ENCODE data around the gene LRIT3.
A peak's percentile ranks its signal among the peaks of the same experiment; 100 is the strongest.

Gene LRIT3

DNA sequence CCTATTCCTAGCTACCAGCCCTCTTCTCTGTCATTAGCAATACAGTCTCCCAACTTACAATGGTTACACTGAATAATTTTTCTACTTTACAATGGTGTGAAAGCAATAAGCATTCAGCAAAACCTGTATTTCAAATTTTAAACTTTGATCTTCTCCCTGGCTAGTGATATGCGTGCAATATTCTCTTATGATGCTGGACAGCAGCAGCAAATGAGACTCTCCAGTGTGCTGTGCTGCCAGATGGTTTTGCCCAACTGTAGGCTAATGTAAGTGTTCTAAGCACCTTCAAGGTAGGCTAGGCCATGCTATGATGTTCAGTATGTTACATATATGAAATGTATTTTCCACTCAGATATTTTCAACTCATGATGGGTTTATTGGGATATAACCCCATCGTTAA is 38.3 kb upstream of the LRIT3 start:
- H3K36me3 ChIP-seq: no peaks in the 10 kb centered on the region
- no peak overlapping the region for H3K4me3 ChIP-seq (ENCODE audit: low read depth, low read length)
- DNase-seq: no peak
- no peaks in the 10 kb centered on the region for H3K27me3 ChIP-seq
- TF ChIP-seq, protein P1, sequence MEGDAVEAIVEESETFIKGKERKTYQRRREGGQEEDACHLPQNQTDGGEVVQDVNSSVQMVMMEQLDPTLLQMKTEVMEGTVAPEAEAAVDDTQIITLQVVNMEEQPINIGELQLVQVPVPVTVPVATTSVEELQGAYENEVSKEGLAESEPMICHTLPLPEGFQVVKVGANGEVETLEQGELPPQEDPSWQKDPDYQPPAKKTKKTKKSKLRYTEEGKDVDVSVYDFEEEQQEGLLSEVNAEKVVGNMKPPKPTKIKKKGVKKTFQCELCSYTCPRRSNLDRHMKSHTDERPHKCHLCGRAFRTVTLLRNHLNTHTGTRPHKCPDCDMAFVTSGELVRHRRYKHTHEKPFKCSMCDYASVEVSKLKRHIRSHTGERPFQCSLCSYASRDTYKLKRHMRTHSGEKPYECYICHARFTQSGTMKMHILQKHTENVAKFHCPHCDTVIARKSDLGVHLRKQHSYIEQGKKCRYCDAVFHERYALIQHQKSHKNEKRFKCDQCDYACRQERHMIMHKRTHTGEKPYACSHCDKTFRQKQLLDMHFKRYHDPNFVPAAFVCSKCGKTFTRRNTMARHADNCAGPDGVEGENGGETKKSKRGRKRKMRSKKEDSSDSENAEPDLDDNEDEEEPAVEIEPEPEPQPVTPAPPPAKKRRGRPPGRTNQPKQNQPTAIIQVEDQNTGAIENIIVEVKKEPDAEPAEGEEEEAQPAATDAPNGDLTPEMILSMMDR (IDR thresholded peaks at IDR 0.05; ENCODE audit: low read depth, low read length): no peak
- no peaks in the 10 kb centered on the region for H3K4me1 ChIP-seq
- no peaks in the 10 kb centered on the region for H3K9me3 ChIP-seq

DNA sequence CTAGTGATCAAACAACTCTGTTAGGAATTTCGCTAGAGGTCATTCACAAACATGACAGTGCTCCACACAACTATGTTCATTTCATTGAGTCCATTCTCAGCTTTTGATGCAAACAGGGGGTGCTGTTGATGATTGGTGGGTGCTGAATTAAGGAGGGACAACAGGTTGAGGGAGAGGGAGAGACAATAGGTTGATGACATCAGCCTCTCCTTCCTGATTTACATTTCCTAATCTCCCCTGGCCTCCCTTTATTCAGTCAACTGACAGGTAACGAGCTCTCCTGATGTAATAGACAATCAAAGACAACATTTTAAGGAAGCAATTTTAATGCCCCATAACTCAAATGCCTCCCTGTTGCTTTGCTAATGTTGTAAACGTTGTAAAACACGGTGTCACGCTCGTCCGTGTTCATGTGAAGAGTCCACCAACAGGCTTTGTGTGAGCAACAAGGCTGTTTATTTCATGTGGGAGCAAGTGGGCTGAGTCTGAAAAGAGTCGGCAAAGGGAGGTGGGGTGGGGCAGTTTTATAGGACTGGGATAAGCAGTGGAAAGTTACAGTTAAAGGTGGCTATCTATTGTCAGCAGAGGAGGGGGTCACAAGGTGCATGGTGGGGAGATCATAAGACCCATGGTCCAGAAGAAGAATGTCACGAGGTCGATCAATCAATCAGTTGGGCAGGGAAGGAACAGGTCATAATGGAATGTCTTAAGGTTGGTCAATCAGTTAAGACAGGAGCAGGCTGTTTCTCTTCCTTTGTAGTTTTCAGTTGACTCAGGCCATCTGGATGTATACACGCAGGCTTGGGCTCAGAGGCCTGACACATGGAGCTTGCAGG is 37.1 kb upstream of the LRIT3 start:
- no peak overlapping the region for H3K4me3 ChIP-seq (ENCODE audit: low read depth, low read length)
- no peak for DNase-seq
- no peaks in the 10 kb centered on the region for H3K27me3 ChIP-seq
- no peaks in the 10 kb centered on the region for H3K9me3 ChIP-seq
- H3K36me3 ChIP-seq: no peaks in the 10 kb centered on the region
- TF ChIP-seq, protein P1 (IDR thresholded peaks at IDR 0.05; ENCODE audit: low read depth, low read length): no peak
- H3K4me1 ChIP-seq: no peaks in the 10 kb centered on the region

DNA sequence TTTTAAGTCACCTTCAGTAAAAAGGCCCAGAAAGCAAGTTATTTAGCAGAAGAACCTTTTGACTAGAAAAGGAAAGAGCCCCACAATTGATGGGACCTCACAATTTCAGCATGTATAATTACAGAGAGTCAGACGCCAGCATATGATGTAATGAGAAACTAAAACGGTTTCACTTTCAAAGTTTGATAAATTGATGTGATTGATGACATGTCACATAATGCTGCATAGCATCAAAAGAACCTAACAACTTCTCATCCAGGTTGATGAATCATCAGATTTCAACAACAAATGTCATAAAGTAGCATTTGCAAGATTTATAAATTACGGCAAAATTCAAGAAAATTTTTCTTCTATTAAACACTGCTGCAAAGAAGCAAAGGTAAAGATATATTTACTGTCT is 36.2 kb upstream of the LRIT3 start:
- Histone ChIP-seq H3K4me3 (ENCODE audit: low read depth, low read length) (no peak overlapping the region), H3K4me1 (no peaks in the 10 kb centered on the region), H3K9me3 (no peaks in the 10 kb centered on the region), H3K36me3 (no peaks in the 10 kb centered on the region), H3K27me3 (no peaks in the 10 kb centered on the region)
- no peak for DNase-seq
- TF ChIP-seq, protein P1 (IDR thresholded peaks at IDR 0.05; ENCODE audit: low read depth, low read length): no peak

DNA sequence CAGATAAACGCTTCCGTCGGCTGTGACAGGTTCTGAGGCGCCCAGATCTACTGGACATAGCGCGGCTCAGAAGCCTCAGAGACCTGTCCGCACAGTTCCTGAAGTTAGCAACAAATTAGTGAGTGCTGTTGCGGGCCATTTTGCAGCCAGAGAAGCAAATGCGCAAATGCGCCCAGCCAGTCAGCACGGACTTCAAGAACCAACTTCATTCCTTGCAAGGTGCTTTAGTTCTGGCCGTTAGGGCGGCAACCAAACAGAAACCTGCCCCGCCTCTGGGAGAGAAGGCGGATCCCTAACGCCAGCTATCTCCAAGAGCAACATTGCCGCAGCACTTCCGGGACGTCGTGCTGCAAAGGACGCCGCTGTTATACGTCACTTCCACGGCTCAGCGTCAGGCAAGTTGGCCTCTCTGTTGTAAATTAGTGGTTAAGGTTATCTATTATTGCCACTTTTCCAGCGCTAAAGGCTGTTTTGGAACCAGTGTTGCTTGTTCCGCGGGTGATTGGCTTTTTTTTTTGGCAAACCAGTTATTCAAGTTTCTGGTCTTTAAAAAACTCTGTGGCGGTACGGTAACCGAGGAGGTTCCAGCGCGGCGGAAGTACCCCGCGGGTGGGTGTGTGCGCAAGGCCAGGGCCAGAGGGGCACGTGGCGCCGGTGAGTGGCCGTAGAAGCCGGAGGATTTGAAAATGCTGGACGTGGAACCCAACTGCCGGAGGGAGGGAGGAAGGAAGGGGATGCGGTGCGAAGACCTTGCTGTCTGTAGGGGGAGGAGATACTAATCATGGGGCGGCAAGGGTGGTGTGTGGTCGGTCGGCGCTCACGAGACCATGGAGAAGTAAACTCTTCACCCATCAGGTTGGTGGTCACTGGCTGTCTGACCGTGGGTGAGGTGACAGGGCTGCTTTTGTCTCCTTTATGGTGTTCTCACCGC is 32.5 kb upstream of the LRIT3 start, which contains the start of gene GAR1:
Gene GAR1, plus strand, starts transcription at position 612 of the 931 bp plus-strand sequence. CDS start 403 bp downstream, outside the sequence.
- H3K36me3 ChIP-seq: peaks cover 22% of the 10 kb centered on the region
- no peaks in the 10 kb centered on the region for H3K27me3 ChIP-seq
- TF ChIP-seq, protein P1 (IDR thresholded peaks at IDR 0.05; ENCODE audit: low read depth, low read length): no peak

DNA sequence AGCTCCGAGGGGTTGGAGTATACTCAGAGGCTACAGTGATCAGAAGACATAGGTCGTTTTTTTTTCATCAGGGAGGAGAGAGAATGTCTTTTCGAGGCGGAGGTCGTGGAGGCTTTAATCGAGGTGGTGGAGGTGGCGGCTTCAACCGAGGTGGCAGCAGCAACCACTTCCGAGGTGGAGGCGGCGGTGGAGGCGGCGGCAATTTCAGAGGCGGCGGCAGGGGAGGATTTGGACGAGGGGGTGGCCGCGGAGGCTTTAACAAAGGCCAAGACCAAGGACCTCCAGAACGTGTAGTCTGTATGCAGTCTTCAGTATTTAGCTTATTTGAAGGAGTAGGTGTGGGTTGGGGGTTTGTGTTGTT is 31.8 kb upstream of the LRIT3 start:
- peaks cover 27% of the 10 kb centered on the region for H3K36me3 ChIP-seq
- H3K4me1 ChIP-seq: no peaks in the 10 kb centered on the region
- DNase-seq: no peak
- H3K27me3 ChIP-seq: no peaks in the 10 kb centered on the region
- TF ChIP-seq, protein P1 (IDR thresholded peaks at IDR 0.05; ENCODE audit: low read depth, low read length): no peak
- peak overlapping the region; percentile 97 for H3K4me3 ChIP-seq (ENCODE audit: low read depth, low read length)
- no peaks in the 10 kb centered on the region for H3K9me3 ChIP-seq

More for the DNA sequence above, 32.5 kb upstream of the LRIT3 start, which contains the start of gene GAR1:
- Histone ChIP-seq H3K4me3 (ENCODE audit: low read depth, low read length) (peak within 1 kb of the TSS; percentile 97), H3K4me1 (no peaks in the 10 kb centered on the region), H3K9me3 (no peaks in the 10 kb centered on the region)
- DNase-seq: peak; percentile 85

Measured in BE2C (cell line).